OCI-LY1 (cell line): ENCODE measurements around the gene CTXN2.

Experiments used
- CTCF ChIP-seq: fragments of 200-600 bp; sonication (generic), shearing (Covaris generic); IDR thresholded peaks from 2 replicates; pipeline ENCODE4 v1.5.1; 2017; ENCODE audit warnings: mild to moderate bottlenecking, antibody characterized with exemption, low read length, moderate library complexity, mixed read lengths
- EZH2 ChIP-seq: fragments of 200-600 bp; sonication (generic), shearing (Covaris generic); IDR thresholded peaks from 2 replicates; pipeline ENCODE4 v1.8.0; 2017; ENCODE audit warnings: borderline replicate concordance, mixed run types, mild to moderate bottlenecking, antibody characterized with exemption, low read length, moderate library complexity, mixed read lengths

DNA sequence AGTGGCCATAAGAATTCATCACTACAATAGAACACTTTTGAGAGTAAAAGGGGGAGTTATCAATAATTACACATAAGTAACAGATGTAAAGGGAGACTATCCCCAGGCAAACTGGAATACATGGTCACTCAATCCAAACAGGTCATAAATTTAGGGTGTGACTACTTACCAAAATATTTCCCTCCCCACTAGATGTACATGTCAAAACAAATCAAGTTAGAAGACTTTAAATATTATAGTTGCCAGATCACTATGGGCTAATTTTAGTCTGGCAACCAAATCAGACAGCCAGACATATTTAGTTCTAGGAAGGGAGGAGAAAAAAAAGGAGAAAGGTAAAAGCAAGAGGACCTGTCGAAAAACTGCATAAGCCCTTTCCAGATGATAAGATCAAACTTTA lies 47.6 kb upstream of the CTXN2 start:
- no peak for TF ChIP-seq EZH2
- TF ChIP-seq CTCF = no peak
